ENCODE results near the gene TESPA1. TPM values are rescaled to one million over a fixed set of nuclear protein-coding genes. Genes with fewer than 3 reads are reported as not detected.

TESPA1 gene
- total RNA-seq, 1 experiment from 2014 or later = 0.51 TPM

DNA sequence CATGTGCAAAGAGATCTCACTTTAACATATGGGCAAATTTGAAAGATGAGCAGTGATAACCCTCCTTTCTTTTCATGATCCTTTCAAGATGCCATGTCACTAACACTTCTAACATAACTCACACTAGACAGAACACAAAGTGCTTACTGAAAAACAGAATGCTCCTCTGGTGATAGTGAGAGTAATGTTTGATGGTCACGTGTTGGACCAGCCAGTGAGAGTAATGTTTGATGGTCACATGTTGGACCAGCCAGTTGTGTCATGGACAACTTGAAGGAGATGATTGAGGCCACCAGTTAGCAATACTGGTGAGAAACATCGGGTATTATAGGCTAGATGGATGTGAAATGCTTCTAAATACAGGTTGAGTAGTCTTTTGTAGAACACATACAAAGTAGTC lies 40.9 kb upstream of the TESPA1 start:
- no peak for ATAC-seq
- in situ Hi-C loops (cut with HindIII; ENCODE audit: low pct_unique_long_range_greater_than_20kb, low sequenced_read_pairs) = no loop called here
- CTCF ChIA-PET = no interaction called here

DNA sequence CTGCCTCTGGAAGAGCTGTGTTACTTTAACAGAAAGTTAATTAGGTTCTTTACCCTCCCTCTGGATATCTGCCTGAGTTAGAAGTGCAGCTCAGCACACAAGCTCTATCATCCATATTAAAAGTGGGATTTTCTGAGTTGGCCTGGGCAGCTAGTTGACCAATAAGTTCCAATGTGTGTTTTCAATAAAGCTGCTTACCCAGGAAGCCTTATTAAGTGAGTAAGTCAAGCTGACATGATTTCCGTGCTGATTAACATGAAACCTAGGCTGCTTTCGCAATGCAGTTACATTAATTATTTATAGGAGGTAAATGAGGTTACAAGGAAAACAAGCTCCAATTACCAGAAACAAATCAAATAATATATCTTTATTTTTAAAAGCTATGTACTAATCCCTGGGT lies 40.0 kb upstream of the TESPA1 start:
- no peak overlapping the region for H3K4me3 ChIP-seq (ENCODE audit: low read depth in 2 of 2, low read length in 2 of 2)
- DNase-seq (ENCODE audit: low read depth, low spot score) (no peak), ATAC-seq (no peak)
- no peak overlapping the region for H3K27ac ChIP-seq (ENCODE audit: low read length)
- H3K27me3 ChIP-seq (ENCODE audit: control insufficient read depth, insufficient read depth, low read length) = peaks cover 13% of the 10 kb centered on the region
- intact Hi-C loops (cut with micrococcal nuclease; ENCODE audit: unreplicated experiment) (no loop called here), in situ Hi-C loops (cut with HindIII; ENCODE audit: low pct_unique_long_range_greater_than_20kb, low sequenced_read_pairs) (no loop called here)
- peaks cover 4% of the 10 kb centered on the region; the same call in 1 of the 2 replicates for H3K4me1 ChIP-seq (ENCODE audit: control insufficient read depth, insufficient read depth, low read length)
- no peaks in the 10 kb centered on the region for H3K9me3 ChIP-seq (ENCODE audit: control insufficient read depth, insufficient read depth, low read depth, low read length)
- TF ChIP-seq, protein P1, sequence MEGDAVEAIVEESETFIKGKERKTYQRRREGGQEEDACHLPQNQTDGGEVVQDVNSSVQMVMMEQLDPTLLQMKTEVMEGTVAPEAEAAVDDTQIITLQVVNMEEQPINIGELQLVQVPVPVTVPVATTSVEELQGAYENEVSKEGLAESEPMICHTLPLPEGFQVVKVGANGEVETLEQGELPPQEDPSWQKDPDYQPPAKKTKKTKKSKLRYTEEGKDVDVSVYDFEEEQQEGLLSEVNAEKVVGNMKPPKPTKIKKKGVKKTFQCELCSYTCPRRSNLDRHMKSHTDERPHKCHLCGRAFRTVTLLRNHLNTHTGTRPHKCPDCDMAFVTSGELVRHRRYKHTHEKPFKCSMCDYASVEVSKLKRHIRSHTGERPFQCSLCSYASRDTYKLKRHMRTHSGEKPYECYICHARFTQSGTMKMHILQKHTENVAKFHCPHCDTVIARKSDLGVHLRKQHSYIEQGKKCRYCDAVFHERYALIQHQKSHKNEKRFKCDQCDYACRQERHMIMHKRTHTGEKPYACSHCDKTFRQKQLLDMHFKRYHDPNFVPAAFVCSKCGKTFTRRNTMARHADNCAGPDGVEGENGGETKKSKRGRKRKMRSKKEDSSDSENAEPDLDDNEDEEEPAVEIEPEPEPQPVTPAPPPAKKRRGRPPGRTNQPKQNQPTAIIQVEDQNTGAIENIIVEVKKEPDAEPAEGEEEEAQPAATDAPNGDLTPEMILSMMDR (IDR thresholded peaks at IDR 0.05) = no peak
- TF ChIP-seq POLR2AphosphoS5 (IDR thresholded peaks at IDR 0.05; ENCODE audit: low read depth, low read length) (no peak), SIN3A (IDR thresholded peaks at IDR 0.05; ENCODE audit: borderline replicate concordance, insufficient read depth, low read depth, low read length) (no peak), TCF7L2 (IDR thresholded peaks at IDR 0.05; ENCODE audit: low read depth, low read length) (no peak)
- TF ChIP-seq, protein P2, sequence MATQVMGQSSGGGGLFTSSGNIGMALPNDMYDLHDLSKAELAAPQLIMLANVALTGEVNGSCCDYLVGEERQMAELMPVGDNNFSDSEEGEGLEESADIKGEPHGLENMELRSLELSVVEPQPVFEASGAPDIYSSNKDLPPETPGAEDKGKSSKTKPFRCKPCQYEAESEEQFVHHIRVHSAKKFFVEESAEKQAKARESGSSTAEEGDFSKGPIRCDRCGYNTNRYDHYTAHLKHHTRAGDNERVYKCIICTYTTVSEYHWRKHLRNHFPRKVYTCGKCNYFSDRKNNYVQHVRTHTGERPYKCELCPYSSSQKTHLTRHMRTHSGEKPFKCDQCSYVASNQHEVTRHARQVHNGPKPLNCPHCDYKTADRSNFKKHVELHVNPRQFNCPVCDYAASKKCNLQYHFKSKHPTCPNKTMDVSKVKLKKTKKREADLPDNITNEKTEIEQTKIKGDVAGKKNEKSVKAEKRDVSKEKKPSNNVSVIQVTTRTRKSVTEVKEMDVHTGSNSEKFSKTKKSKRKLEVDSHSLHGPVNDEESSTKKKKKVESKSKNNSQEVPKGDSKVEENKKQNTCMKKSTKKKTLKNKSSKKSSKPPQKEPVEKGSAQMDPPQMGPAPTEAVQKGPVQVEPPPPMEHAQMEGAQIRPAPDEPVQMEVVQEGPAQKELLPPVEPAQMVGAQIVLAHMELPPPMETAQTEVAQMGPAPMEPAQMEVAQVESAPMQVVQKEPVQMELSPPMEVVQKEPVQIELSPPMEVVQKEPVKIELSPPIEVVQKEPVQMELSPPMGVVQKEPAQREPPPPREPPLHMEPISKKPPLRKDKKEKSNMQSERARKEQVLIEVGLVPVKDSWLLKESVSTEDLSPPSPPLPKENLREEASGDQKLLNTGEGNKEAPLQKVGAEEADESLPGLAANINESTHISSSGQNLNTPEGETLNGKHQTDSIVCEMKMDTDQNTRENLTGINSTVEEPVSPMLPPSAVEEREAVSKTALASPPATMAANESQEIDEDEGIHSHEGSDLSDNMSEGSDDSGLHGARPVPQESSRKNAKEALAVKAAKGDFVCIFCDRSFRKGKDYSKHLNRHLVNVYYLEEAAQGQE (IDR thresholded peaks at IDR 0.05; ENCODE audit: insufficient read depth in 1 of 2, low read depth in 2 of 2, low read length in 1 of 2) = no peak
- ChIA-PET CTCF (no interaction called here), POLR2A (no interaction called here)
- no peaks in the 10 kb centered on the region for H3K36me3 ChIP-seq (ENCODE audit: control insufficient read depth, insufficient read depth, low read length)
- no TSS peak for BruUV-seq (replicated peaks)

More for the DNA sequence above, 40.9 kb upstream of the TESPA1 start:
- H3K27ac ChIP-seq (ENCODE audit: low read length) = no peak overlapping the region
- intact Hi-C loops (cut with micrococcal nuclease; ENCODE audit: unreplicated experiment) = no loop called here
- TF ChIP-seq, protein P2 (IDR thresholded peaks at IDR 0.05; ENCODE audit: insufficient read depth in 1 of 2, low read depth in 2 of 2, low read length in 1 of 2) = no peak
- TF ChIP-seq POLR2AphosphoS5 (IDR thresholded peaks at IDR 0.05; ENCODE audit: low read depth, low read length) (no peak), SIN3A (IDR thresholded peaks at IDR 0.05; ENCODE audit: borderline replicate concordance, insufficient read depth, low read depth, low read length) (no peak), TCF7L2 (IDR thresholded peaks at IDR 0.05; ENCODE audit: low read depth, low read length) (no peak)
- TF ChIP-seq, protein P1 (IDR thresholded peaks at IDR 0.05) = no peak
- no peak for DNase-seq (ENCODE audit: low read depth, low spot score)
- no peaks in the 10 kb centered on the region for H3K4me1 ChIP-seq (ENCODE audit: control insufficient read depth, insufficient read depth, low read length)
- POLR2A ChIA-PET = no interaction called here
- no peaks in the 10 kb centered on the region for H3K36me3 ChIP-seq (ENCODE audit: control insufficient read depth, insufficient read depth, low read length)
- BruUV-seq (replicated peaks) = no TSS peak
- no peaks in the 10 kb centered on the region for H3K9me3 ChIP-seq (ENCODE audit: control insufficient read depth, insufficient read depth, low read depth, low read length)
- peaks cover 7% of the 10 kb centered on the region for H3K27me3 ChIP-seq (ENCODE audit: control insufficient read depth, insufficient read depth, low read length)
- H3K4me3 ChIP-seq (ENCODE audit: low read depth in 2 of 2, low read length in 2 of 2) = no peak overlapping the region
